Activated T-helper 1 cell treated with anti-CD3 and anti-CD28 coated beads, Interleukin-12 subunit alpha, Interleukin-12 subunit beta, Interleukin-2, Interleukin-4 antibody, amounts not matched to agents 30 ng/mL and 10 ng/mL and 1 ng/mL, durations not matched to agents 14 hours and 24 hours and 36 hours (primary cell): ENCODE results near the gene TEAD2. TPM values are rescaled to one million over a fixed set of nuclear protein-coding genes. Genes with fewer than 3 reads are reported as not detected.
A peak's percentile ranks its signal among the peaks of the same experiment; 100 is the strongest.
"Not testable (repeated sequence)": the region's sequence is repeated elsewhere in the genome, so short reads cannot be mapped to it uniquely, and the experiment has no call there.

Experiments used
- DNase-seq: peaks from one replicate; pipeline ENCODE4 v3.0.0; 2021; ENCODE audit warnings: low spot score
- H3K27ac Mint-ChIP-seq: one replicate; pipeline ENCODE4 v1.8.0; 2021; ENCODE audit warnings: mild to moderate bottlenecking, mixed read lengths
- H3K27me3 Mint-ChIP-seq: one replicate; pipeline ENCODE4 v1.8.0; 2022; ENCODE audit warnings: mild to moderate bottlenecking, moderate library complexity, mixed read lengths; ENCODE audit not compliant: insufficient read depth
- H3K36me3 Mint-ChIP-seq: one replicate; pipeline ENCODE4 v1.8.0; 2021; ENCODE audit warnings: low read depth, mixed read lengths
- H3K4me1 Mint-ChIP-seq: one replicate; pipeline ENCODE4 v1.8.0; 2021; ENCODE audit warnings: low read depth, mixed read lengths
- H3K4me3 Mint-ChIP-seq: one replicate; pipeline ENCODE4 v1.8.0; 2021; ENCODE audit warnings: mild to moderate bottlenecking, moderate library complexity, mixed read lengths
- H3K9me3 Mint-ChIP-seq: one replicate; pipeline ENCODE4 v1.8.0; 2021; ENCODE audit warnings: mixed read lengths
- intact Hi-C: fragments of 100-400 bp; cut with micrococcal nuclease; formaldehyde crosslinking; loops from one replicate; pipeline ENCODE4 v1.15.1; 2024
- total RNA-seq: library from RNA; stranded (reverse); gene quantifications from 2 replicates; pipeline ENCODE4 v1.2.3, GENCODE V29; 2022

TEAD2 gene
- total RNA-seq, 1 donor from 2014 or later, result not detected

DNA sequence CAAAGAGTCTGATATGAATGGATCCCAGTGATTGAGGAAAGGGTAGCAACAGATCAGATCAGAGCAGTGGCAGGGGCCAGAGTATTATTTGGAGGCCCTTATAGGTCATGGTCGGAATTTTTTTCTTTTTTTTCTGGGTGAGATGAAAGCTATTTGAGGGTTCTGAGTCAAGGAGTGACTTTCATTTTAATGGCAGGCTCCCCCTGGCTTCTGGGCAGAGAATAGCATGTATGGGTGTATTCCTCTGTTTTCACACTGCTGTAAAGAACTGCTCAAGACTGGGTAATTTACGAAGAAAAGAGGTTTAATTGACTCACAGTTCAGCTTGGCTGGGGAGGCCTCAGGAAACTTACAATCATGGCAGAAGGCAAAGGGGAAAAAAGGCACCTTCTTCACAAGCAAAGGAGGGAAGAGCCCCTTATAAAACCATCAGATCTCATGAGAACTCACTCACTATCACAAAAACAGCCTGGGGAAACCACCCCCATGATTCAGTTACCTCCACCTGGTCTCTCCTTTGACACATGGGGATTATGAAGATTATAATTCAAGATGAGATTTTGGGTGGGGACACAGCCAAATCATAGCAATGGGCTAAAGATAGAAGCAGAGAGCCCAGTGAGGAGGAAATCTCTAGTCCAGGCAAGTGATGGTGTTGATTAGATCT is 34.2 kb downstream of the TEAD2 start:
- H3K9me3 Mint-ChIP-seq, result no peaks in the 10 kb centered on the region
- peak; percentile 32 for DNase-seq
- peaks cover 47% of the 10 kb centered on the region for H3K4me1 Mint-ChIP-seq
- H3K27me3 Mint-ChIP-seq, result no peaks in the 10 kb centered on the region
- intact Hi-C loops, result loop anchor here (1.0 kb wide), 2 partner anchors 27 to 62 kb away; no protein-coding TSS in a partner anchor
- no peak overlapping the region for H3K4me3 Mint-ChIP-seq
- peaks cover 7% of the 10 kb centered on the region for H3K36me3 Mint-ChIP-seq
- peak overlapping the region; percentile 19 for H3K27ac Mint-ChIP-seq

DNA sequence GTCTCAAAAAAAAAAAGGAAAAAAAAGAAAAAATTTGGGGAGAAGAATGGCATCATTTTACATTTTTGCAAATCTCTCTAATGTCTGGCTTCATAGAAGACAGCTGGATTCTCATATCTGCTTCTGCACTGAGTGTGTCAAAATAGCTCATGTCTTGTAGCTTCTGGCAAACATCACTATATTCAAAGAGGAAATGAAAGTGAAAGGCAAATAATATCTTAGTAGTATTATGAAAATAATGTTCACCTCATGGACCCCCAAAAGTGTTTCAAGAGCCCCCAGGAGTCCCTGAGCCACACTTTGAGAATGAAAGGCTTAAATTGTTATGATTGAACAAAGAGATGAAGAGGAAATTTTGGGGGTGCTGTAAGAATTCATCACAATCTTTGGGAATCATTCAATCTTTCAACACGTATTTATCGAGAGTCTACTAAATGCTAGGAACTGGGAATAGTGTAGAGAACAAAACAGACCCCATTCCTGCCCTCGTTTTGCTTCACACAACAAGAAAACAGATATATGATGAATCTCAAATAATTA is 36.0 kb downstream of the TEAD2 start:
- peaks cover 6% of the 10 kb centered on the region for H3K36me3 Mint-ChIP-seq
- H3K9me3 Mint-ChIP-seq, result peaks cover 3% of the 10 kb centered on the region
- intact Hi-C loops, result no loop called here
- no peak overlapping the region for H3K27ac Mint-ChIP-seq
- no peaks in the 10 kb centered on the region for H3K27me3 Mint-ChIP-seq
- no peak overlapping the region for H3K4me3 Mint-ChIP-seq
- no peak for DNase-seq
- peaks cover 31% of the 10 kb centered on the region for H3K4me1 Mint-ChIP-seq

DNA sequence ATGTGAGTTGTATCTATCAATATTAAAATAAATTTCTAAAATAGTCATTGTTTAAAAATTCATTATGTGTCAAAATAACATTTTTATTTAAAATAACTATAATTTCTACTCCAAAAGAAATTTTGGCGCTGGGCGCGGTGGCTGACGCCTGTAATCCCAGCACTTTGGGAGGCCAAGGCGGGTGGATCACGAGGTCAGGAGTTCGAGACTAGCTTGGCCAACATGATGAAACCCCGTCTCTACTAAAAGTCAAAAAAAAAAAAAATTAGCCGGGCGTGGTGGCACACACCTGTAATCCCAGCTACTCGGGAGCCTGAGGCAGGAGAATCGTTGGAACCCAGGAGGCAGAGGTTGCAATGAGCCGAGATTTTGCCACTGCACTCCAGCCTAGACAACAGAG is 36.5 kb downstream of the TEAD2 start:
- DNase-seq, H3K9me3 Mint-ChIP-seq, H3K27ac Mint-ChIP-seq, intact Hi-C loops, H3K27me3 Mint-ChIP-seq, H3K36me3 Mint-ChIP-seq, H3K4me3 Mint-ChIP-seq: not testable (repeated sequence)
- peaks cover 27% of the 10 kb centered on the region for H3K4me1 Mint-ChIP-seq

DNA sequence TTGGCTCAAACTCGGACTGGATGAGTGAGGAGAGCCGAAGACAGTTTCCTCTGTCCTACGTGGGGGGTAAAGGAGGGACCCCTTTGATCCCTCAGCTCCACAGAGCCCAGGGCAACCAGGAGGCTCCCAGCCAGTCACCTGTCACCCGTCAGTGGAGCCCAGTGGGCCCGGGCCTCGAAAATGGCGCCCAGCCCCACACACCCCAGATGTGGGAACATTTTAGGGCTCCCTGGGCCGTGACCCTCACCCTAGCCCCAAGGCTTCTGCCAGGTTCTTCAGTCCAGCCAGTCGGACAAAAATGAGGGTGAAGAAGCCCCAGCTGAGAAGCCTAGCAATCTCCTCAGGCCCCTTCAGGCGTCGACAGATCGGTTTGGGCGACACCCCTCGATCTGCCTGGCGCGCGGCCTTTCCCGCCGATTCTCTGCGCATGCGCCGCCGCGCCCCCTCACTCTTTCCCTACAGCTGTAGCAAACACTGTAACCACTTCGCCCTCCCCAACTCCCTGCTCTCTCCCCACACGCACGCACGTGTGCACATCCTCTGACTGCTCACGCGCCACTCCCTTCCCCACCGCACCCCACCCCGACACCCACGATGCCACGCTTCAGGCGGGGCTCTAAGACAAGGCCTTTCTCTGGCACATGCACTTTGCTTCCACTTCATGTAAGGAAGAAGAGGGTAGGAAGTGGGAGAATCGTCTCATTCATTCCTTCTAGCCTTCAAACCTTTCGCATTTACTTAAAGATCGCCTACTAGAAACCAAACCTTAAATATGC is 37.2 kb downstream of the TEAD2 start, which contains the start of gene SLC6A16:
Gene SLC6A16, minus strand, starts transcription at position 391 of the 776 bp plus-strand sequence. CDS start 13,844 bp downstream, outside the sequence.
- intact Hi-C loops, result no loop called here
- H3K27ac Mint-ChIP-seq, result no peak within 1 kb of the TSS
- H3K4me3 Mint-ChIP-seq, result no peak within 1 kb of the TSS
- DNase-seq, result no peak
- peaks cover 21% of the 10 kb centered on the region for H3K4me1 Mint-ChIP-seq
- peaks cover 2% of the 10 kb centered on the region for H3K36me3 Mint-ChIP-seq
- no peaks in the 10 kb centered on the region for H3K27me3 Mint-ChIP-seq
- peaks cover 3% of the 10 kb centered on the region for H3K9me3 Mint-ChIP-seq

DNA sequence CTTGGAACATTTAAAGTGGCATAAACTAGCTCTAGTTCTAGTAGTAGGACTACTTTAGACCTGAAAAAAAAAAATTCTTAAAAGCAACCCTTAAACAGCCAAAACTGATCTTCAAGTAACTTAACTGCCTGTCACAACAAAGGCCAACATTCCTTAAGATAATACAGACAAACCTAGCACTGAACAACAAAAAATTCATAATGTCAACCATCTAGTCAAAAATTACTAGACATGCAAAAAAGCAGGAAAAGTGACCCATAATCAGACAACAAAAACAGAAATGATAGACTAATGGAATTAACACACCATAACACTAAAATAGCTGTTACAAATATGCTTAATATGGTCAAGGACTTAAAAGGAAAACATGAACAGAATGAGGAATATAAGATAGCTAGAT is 43.9 kb downstream of the TEAD2 start:
- Mint-ChIP-seq H3K27ac (no peak overlapping the region), H3K4me1 (no peaks in the 10 kb centered on the region), H3K4me3 (no peak overlapping the region), H3K9me3 (peaks cover 23% of the 10 kb centered on the region), H3K36me3 (peaks cover 14% of the 10 kb centered on the region), H3K27me3 (peaks cover 3% of the 10 kb centered on the region)
- no peak for DNase-seq
- intact Hi-C loops, result no loop called here

DNA sequence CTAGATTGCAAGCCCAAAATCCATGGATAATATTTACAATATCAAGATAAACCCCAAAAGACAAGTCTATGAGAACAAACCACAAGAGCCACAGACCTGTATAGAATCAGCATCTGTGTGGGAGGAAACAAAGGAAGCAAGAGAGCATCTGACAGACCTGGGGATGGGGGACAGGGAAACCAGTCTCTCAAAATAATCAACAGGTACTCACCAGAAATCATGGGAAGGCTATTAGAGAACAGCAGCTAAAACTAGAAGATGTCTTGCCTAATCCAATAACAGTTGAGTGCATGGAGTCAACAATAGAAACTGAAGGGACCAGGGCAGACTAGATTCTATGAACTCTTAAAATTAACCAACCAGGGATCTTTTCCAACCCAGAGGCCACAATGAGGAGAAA is 45.9 kb downstream of the TEAD2 start:
- intact Hi-C loops, result no loop called here
- Mint-ChIP-seq H3K27me3 (peaks cover 3% of the 10 kb centered on the region), H3K4me3 (no peak overlapping the region), H3K4me1 (no peaks in the 10 kb centered on the region), H3K9me3 (peaks cover 19% of the 10 kb centered on the region), H3K36me3 (peaks cover 12% of the 10 kb centered on the region), H3K27ac (no peak overlapping the region)
- no peak for DNase-seq

DNA sequence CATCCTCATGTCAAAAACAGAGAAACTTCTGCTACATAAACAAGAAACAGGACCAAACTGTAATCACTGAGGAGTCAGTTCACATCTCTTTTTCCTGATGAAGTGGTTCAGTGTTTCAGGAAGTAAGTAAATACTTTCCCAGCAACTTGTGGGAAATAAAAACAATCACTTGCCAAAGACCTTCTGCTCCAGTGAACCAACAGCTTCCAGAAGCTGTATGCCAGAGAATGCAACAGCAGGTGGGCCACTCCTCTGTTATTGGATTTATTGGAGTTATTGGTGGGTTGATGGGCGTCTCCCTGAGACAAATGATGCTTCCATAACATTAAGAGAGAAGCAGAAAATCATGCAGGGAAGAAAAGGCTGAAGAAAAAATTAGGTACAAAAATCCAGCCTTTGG is 47.1 kb downstream of the TEAD2 start:
- Mint-ChIP-seq H3K27ac (no peak overlapping the region), H3K9me3 (peaks cover 19% of the 10 kb centered on the region), H3K36me3 (peaks cover 12% of the 10 kb centered on the region), H3K27me3 (peaks cover 3% of the 10 kb centered on the region), H3K4me1 (no peaks in the 10 kb centered on the region), H3K4me3 (no peak overlapping the region)
- no peak for DNase-seq
- intact Hi-C loops, result no loop called here

DNA sequence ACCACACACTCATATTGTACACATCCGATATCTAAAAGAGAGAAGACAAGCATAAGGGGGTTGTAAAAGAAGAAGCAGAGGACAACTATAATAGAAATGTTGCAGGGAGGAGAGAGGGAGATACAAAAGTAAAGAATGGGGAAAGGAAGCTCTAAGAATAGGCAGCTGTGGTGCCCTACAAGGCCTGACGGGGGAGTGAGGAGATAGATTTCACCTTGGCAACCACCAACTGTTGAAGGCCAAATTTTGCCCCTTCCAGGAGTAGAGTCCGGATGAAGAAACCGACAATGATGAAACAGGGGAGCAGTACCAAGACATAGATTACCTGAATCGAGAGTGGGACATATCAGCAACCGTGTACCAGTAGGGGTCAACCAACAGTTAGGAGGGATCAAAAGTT is 53.1 kb downstream of the TEAD2 start:
- no peak for DNase-seq
- intact Hi-C loops, result no loop called here
- no peaks in the 10 kb centered on the region for H3K36me3 Mint-ChIP-seq
- no peaks in the 10 kb centered on the region for H3K9me3 Mint-ChIP-seq
- no peak overlapping the region for H3K4me3 Mint-ChIP-seq
- H3K27me3 Mint-ChIP-seq, result peaks cover 2% of the 10 kb centered on the region
- no peaks in the 10 kb centered on the region for H3K4me1 Mint-ChIP-seq
- H3K27ac Mint-ChIP-seq, result no peak overlapping the region

DNA sequence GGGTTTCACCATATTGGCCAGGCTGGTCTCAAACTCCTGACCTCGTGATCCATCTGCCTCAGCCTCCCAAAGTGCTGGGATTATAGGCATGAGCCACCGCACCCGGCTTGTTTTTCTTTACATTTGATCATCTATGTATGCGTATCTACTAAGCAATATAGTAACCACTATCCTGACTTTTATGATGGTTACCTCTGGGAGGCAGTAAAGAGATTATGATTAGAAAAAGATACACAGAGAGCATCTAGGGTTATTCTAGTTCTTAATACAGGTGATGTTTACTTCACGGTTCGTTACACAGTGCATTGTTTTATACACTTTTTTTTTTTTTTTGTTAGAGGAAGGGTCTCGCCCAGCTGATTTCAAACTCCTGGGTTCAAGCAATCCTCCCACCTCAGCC is 55.5 kb downstream of the TEAD2 start:
- H3K4me3 Mint-ChIP-seq, intact Hi-C loops, H3K27ac Mint-ChIP-seq: not testable (repeated sequence)

DNA sequence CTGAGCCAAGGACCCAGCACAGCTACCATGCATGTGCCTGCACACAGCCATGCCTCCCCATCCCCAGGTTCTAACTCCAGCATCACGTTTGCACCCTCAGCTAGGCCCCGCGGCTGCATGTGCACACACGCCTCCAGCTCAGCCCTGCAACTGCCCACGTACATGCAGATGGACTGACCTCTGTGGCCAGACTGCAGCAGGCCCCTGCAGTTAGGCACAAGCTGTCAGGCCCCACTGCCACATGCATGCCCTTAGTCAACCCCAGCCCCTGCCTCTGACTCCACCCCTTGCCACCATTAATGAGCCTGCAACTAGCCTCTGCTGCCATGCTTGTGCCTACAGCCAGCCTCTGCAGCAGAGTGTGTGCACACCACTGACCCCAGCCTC is 60.4 kb downstream of the TEAD2 start:
- no peaks in the 10 kb centered on the region for H3K36me3 Mint-ChIP-seq
- DNase-seq, result no peak
- H3K27me3 Mint-ChIP-seq, result peaks cover 11% of the 10 kb centered on the region
- intact Hi-C loops, result loop anchor here (1.0 kb wide), 2 partner anchors 26 to 76 kb away; no protein-coding TSS in a partner anchor
- no peaks in the 10 kb centered on the region for H3K4me1 Mint-ChIP-seq
- no peak overlapping the region for H3K27ac Mint-ChIP-seq
- H3K9me3 Mint-ChIP-seq, result no peaks in the 10 kb centered on the region
- no peak overlapping the region for H3K4me3 Mint-ChIP-seq

More for the DNA sequence above, 55.5 kb downstream of the TEAD2 start:
- not testable (repeated sequence) for H3K9me3 Mint-ChIP-seq, H3K27me3 Mint-ChIP-seq, H3K36me3 Mint-ChIP-seq, H3K4me1 Mint-ChIP-seq, DNase-seq

DNA sequence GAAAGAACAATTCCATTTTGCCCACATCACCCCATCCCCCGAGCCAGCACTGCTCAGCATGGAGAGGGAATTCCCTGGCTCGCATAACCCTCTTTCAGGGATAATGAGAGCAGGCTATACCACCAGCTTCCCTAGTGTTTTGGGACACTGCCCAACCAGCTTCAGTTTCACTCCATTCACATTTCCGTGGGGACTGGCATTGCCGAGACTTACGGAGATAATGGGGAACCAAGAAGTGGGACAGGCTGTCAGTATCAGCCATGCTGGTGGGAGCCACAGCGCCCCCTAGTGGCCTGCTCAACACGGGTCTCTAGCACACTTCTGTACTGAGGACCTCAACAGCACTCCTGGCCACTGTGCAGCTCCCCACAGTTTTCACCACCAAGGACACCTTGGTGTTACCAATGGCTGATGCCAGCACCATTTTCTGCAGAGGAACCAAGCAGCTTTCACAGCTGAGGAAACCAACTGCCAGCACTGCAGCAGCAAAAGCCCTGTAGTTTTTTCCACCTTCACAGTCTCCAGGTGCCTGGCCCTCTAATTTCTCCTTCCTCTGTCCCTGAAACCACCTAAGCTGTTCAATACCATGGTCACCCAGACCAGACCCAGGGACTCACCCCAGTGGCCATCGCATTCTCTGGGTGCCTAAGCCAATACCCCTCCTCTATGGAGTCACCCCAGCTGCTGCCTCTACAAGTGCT is 60.9 kb downstream of the TEAD2 start:
- no peaks in the 10 kb centered on the region for H3K9me3 Mint-ChIP-seq

DNA sequence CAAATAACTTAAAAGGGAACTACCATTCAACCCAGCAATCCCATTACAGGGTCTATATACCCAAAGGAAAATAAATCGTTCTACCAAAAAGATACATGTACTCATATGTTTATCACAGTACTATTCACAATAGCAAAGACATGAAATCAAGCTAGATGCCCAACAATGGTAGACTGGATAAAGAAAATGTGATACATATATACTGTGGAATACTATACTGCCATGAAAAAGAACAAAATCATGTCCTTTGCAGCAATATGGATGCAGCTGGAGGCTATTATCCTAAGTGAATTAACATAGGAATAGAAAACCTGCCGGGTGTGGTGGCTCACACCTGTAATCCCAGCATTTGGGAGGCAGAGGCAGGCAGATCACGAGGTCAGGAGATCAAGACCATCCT is 63.6 kb downstream of the TEAD2 start:
- DNase-seq, H3K27ac Mint-ChIP-seq, H3K4me1 Mint-ChIP-seq, H3K36me3 Mint-ChIP-seq, H3K9me3 Mint-ChIP-seq, intact Hi-C loops, H3K4me3 Mint-ChIP-seq: not testable (repeated sequence)
- H3K27me3 Mint-ChIP-seq, result peaks cover 11% of the 10 kb centered on the region

More for the DNA sequence above, 60.9 kb downstream of the TEAD2 start:
- intact Hi-C loops, result loop anchor here (1.0 kb wide), 2 partner anchors 27 to 75 kb away; no protein-coding TSS in a partner anchor
- H3K27ac Mint-ChIP-seq, result no peak overlapping the region
- H3K4me3 Mint-ChIP-seq, result no peak overlapping the region
- peaks cover 11% of the 10 kb centered on the region for H3K27me3 Mint-ChIP-seq
- no peaks in the 10 kb centered on the region for H3K4me1 Mint-ChIP-seq
- no peaks in the 10 kb centered on the region for H3K36me3 Mint-ChIP-seq
- peak; percentile 59 for DNase-seq
